ENCODE measurements around the gene HIP1.
"Not testable (repeated sequence)": the region's sequence is repeated elsewhere in the genome, so short reads cannot be mapped to it uniquely, and the experiment has no call there.

The HIP1 gene

DNA sequence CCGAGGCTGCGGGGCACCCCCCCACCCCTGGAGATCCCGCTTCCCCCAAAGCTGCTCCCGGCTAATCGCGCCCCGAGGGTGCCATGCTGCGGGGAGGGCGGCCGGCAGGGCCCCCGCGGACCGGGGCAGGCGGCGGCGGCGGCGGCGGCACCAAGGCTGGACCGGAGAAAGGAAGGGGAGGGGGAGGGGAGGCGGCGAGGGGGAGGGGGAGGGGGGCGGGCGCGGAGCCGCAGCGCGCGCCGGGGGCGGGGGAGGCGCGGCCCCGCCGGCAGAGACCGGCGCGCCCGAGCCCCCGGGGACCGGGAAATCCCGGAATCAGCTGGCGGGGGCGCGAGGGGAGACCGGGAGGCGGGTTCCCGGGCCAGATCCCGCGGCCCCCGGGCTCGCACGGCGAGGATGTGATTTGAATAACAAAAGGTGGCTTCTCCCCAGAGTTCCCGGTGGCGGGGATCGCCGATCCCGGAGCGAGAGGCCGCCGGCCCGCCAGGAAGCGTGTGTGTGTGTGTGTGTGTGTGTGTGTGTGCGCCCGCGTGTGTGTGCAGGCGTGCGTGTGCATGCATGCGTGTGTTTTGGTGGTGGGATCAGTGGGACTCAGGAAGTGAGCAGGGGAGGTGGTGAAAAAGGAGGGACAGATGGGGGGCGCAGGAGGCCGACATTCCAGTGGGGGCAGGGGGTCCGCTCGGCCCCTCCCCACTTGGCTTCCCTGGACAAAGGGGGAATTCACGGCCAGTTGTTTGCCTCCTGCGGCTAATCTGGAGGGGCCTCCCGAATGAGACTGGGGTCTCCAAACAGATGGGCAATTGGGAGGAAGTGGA, 99.5 kb downstream of the HIP1 start:
- DNase-seq, result peak; percentile 24

DNA sequence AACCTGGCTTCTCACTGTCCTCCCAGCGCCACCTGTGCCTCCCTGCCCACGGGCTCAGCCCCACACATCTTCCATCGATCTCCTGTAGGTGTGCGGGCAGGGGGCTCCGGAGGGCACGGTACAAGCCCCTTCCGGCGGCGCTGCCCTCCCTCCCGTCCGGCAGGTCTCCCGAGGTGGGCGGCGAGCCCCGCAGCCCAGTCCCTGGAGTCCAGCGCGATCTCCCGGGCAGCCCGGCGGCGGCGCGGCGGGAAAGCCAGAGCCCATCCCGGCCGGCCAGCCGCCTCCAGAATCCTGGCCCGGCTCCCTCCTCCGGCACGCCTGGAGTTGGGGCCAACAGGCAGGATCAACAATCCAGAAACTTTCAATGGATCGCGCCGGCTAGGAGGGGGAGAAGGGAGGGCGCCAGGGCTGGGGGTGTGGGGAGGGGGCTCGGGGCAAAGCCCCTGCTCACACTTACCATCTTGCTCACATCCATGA, 100.1 kb downstream of the HIP1 start:
- DNase-seq, result no peak

DNA sequence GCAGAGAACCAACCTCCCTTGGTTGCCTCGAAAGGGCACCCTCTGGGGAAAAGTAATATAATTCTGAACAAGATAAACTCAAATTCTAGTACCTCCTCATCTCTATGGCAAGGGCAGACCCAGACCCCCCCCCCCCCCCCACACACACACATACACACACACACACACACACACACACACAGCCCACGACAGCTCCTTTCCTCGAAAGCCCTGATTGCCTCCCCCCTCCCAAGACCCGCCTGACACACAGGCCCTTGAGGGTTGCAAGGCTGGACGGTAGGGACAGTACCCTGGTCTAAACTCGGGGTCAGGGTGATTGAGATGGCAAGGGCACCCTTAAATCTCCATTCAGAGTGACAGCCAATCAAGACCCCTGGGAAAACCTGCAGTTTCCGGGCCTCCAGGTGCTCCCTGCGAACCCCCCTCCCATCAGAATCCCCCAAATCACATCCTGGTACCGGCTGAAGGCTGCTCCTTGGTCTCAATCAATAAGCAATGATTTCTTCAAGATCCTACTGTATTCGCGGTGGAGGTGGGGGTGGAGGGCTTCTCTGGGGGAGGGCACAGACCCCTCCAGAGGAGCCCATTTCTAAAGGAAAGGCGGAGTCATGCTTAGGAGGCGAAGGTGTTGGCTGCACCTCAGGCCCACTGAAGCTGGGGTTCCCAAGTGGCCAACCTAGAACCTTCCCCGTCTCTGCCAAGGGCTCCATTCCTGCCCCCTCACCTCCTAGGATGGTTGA, 100.7 kb downstream of the HIP1 start:
- DNase-seq, result no peak

DNA sequence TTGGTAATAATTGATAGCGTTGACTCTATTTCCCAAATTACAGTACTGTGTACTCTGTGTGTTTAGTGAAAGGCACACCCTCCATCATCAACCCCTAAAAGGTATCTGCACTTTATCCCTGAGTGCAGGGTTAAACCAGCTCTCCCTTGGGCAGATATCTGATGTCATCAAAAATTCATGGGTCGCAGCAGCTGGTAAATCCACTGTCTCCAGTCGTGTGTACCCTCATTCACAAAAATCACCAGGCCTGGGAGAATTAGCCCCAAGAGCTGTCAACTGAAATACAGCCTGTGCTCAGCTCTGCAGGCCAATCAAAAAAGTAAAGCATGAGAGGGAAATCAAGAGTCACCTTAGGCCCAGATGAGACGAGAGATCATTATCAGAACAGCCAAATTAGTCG, 103.7 kb downstream of the HIP1 start:
- no peak for DNase-seq

DNA sequence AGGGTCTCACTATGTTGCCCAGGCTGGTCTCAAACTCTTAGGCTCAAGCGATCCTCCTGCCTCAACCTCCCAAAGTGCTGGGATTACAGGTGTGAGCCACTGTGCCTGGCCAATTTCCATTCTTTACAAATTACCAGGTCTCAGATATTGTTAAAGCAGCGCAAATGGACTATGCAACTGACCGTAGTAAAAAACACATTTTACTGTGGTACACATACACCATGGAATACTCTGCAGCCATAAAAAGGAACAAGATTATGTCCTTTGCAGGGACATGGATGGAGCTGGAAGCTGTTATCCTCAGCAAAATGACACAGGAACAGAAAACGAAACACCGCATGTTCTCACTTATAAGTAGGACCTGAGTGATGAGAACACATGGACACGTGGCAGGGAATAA, 106.2 kb downstream of the HIP1 start:
- not testable (repeated sequence) for DNase-seq

DNA sequence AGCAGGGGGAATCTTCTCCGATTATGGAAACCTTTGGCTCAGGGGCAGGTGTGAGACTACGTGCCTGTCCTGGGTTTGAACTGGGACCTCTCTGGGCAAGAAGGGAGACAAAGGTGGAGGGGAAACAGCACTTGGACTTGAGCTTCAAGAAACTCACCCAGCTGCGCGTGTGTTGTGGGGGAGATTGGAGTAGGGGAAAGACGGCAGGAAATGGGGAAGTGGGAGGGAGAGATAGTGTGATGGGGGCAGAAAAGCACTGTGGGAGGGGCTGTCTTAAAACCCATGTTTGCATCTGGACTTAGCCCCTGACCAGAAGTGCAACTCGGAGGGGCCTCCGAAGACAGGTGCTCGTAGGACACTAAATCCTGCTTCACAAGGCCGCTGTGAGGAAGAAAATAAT, 107.0 kb downstream of the HIP1 start:
- no peak for DNase-seq

DNA sequence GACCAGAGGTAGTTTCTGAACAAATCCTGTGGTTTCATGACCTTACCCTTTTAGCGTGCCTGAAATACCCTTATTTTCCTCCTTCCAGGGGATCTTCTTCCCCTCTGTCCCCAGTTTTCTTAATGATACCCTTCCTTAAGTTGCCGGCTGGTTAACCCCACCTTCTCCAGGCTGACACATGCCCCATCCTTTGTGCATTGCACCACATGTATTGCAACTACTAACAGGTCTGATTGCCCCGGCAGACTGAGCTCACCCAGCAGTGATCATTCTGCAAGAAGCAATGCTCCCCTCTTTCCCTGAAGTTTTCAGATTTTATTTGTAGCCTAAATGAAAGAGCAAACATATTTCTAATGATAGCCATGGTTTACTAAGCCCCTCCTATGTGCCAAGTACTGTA, 108.2 kb downstream of the HIP1 start:
- no peak for DNase-seq

DNA sequence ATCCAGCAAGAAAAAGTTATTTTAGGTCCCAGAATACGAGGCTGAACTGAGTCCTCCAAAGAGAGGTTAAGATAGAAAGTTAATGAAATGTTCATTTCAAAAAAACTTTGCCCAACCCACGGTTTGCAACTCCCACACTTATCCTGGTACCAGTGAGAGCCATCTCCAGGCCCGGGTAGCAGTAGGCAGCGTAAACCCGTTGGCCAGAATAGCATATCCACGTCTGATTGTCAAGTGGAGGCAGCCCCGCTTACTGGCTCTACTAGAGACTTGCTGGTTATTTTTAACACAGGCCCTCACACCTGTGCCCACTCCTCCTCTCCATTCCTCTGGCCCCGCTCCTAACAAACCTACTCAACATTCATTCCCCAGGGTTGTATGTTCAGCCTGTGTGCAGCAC, 109.7 kb downstream of the HIP1 start:
- no peak for DNase-seq

DNA sequence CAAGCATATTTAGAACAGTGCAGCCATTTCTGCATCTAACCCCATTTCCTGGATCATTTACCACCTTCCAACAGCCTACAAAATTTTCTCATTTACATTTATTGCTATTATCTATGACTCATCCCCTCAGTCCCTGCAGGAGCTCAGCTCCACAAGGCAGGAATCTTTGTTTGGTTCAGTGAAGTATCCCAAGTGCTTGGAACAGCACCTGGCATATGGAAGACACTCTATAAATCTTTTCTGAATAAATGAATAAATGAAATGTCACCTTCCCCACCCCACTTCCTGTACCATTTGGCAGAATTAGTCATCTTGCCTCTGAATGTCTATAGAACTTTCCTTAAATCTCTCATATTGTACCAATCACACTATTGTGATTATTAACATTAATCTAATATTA, 110.7 kb downstream of the HIP1 start:
- DNase-seq, result no peak

DNA sequence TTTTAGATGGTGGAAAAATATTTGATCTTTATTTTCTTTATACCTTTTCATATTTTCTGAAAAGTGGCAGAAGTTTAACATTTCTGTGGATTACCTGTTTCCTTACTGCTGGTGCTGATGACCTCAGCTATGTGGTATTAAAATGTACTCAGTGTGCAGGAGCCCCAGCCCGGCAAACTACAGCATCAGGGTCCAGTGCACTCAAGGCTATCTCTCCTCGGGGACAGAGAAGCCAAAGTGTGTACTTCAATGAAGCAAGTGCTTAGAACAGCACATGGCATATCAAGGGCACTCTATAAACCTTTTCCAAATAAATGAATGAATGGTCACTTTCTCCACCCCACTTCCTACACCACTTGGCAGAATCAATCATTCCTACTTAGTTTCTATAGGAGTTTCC, 111.8 kb downstream of the HIP1 start:
- DNase-seq, result no peak

DNA sequence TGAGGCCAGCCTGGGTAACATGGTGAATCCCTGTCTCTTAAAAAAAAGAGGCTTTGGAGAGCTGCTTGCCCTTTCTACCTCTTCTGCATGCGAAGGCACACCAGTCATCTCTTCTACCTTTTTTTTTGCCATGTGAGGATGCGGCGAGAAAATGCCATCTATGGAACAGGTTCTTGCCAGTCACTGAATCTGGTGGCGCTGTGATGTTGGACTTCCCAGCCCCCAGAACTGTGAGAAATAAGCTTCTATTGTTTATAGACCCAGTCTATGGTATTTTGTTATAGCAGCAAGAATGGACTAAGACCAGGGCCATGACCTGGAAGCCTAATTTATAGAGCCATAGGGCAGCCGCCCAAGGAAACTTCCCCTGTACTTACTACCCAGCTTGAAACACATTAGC, 112.9 kb downstream of the HIP1 start:
- no peak for DNase-seq

DNA sequence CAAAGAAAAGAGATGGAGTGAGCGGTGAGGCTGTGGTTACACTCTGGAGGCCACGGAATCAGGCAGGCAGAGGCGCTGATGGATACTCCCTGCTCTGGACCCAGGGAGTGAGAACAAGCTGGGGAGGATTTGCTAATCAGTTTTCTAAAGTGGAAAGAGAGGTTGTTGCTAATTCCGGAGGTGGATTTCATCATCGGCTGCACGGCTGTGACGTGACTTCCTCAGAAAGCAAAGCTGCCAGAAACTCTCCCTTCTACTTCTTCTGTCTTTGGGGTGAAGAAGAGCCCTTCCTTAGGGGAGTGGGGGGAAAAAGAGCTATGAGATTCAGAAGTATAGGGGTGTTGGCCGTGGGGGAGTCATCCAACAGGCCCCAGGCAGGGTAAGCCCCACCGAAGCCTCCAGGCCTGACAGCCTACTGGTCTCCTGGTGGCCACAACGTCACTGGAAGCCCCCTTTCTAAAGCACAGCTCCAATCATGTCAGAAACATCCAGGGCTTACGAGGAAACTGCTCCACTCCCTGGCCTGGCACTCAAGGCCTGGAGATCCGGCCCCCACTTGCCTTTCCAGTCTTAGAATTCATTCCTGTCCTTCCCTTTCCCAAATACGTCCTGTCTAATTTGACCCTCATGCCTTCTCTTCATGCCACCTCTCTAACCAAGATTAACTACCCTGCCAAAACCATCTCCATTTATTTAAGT, 114.5 kb downstream of the HIP1 start:
- DNase-seq, result no peak

DNA sequence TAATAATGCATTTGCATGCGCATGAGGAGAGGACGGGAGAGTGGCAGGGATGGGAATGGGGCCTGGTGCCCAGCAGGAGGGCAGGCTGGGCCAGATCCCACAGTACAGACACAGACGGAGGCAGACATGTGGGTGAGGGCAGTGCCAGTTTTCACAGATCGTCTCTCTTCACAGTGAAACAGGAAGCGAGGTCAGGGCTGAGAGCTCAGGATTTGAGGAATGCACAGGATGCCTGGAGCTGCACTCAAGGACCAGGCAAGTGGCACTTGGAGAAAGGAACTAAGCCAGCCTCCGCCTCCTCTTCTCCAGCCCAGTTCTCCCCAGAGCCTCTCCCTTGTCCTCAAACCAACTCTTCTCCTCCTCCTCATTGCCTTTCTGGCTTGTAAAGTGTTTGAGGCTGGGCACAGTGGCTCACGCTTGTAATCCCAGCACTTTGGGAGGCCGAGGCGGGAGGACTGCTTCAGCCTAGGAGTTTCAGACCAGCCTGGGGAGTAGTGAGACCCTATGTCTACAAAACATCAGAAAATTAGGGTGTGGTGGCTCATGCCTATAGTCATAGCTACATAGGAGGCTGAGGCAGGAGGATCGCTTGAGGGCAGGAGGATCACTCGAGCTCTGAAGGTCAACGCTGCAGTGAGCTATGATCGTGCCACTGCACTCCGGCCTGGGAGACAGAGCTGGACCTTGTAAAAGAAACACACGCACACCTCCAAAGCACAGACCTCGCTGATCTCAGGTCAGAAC, 115.2 kb downstream of the HIP1 start:
- no peak for DNase-seq

DNA sequence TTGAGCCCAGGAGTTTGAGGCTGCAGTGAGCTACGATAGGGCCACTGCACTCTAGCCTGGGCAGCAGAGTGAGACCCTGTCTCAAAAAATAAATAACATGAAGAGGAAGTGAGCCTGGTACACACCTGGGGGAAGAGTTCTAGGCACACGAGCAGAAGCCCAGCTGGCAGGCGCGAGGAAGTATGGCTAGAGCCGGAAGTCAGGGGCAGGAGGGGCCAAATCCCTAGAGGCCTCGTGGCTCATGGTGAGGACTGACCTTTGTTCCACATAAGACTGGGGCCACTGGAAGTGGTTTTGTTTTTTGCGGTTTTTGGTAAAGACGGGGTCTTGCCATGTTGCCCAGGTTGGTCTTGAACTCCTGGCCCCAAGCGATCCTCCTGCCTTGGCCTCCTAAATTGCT, 117.6 kb downstream of the HIP1 start:
- no peak for DNase-seq

DNA sequence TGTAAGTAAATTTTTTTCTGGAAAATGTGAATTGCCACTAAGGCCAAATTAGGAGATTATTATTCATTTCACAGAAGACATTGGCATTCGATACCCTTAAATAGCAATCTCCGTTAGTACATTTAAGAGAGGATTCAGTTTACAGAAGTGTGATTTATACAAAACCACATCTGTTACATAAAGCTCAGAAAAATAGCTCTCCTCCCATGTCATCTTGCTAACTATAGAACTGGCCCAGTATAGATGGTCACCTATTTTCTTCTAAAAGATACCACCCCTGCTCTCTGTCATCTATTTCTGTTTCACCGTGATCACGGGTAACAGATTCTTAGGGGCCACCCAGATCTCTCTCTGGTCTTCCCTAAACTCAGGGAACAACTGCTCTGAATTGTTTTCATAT, 119.1 kb downstream of the HIP1 start:
- no peak for DNase-seq

DNA sequence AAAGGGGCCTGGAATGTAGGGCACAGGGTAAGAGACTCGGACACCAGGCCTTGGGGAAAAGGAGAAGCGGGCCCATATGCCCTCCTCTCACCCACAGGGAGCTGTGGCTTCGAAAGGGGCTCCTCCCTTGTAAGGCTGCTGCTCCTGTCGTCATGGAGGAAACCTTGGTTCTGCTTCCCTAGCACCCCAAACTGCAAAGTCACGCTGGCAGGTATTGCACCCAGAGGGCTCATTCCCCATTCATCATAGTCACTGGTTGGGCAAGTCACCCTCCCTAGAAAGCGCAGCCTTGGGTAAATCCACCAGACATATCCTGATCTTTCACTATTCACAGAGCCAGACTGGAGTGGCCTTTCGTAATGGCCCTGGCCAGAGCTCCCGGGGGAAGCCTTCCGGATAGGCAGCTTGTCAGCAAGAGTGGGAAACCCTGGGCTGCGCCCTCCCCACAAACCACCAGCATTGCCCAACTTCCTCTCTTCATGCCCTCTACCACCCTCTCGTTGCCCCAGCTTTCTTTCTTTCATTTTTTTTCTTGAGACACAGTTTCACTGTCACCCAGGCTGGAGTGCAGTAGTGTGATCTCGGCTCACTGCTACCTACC, 121.0 kb downstream of the HIP1 start:
- DNase-seq, result peak; percentile 90

DNA sequence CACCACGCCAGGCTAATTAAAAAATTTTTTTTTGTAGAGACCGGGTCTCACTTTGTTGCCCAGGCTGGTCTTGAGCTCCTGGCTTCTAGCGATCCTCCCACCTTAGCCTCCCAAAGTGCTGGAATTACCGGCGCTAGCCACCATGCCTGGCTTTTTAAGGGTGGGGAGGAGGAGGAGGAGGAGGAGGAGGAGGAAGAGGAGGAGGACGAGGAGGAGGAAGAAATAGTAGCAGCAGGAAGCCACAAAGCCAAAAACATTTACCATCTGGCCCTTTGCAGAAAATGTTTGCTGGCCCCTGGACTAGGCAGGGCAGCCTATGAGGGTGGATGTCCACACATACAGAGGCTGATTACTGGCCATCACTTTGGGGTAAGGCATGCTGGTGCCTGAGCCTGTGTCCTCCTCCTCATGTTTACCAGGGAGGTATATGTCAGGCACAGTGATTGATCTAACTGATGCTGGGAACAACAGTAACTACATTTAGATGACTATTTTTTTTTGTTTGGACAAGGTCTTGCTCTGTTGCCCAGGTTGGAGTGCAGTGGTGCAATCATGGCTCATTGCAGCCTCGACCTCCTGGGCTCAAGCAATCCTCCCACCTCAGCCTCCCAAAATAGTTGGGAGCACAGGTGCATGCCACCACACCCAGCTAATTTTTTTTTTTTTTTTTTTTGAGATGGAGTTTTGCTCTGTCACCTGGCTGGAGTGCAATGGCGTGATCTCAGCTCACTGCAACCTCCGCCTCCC, 122.1 kb downstream of the HIP1 start:
- no peak for DNase-seq

DNA sequence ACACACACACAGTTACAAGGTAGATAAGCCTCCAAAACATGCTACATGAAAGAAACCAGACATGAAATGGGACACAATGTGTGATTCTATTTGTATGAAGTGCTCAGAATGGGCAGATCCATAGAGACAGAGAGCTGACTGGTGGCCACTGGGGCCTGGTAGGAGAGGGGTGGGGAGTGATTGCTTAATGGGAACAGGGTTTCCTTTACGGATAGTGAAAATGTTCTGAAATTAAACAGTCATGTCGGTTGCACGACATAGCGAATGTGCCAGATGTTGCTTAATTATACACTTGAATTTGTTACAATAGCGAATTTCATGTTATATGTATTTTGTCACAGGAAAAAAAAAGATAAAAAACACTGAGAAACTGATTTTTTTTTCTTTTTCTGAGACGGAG, 124.3 kb downstream of the HIP1 start:
- no peak for DNase-seq

DNA sequence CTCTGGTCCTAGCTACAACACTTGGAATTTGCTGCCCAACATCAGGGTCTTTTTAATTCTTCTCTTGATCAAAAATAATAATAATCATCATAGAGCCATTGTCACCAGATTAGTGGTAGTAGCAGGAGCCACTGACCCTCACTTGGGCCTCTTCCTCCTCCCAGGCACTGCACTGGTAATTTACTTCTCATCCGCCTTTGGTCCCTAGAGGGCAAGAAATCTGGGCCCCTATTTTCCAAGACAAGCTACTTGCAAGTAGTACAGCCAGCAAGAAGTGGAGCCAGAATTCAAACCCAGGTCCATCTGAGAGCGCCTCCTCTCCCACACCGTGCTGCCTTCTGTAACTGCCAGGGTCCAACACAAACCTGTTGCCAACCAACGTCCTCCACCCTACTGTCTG, 125.4 kb downstream of the HIP1 start:
- no peak for DNase-seq

DNA sequence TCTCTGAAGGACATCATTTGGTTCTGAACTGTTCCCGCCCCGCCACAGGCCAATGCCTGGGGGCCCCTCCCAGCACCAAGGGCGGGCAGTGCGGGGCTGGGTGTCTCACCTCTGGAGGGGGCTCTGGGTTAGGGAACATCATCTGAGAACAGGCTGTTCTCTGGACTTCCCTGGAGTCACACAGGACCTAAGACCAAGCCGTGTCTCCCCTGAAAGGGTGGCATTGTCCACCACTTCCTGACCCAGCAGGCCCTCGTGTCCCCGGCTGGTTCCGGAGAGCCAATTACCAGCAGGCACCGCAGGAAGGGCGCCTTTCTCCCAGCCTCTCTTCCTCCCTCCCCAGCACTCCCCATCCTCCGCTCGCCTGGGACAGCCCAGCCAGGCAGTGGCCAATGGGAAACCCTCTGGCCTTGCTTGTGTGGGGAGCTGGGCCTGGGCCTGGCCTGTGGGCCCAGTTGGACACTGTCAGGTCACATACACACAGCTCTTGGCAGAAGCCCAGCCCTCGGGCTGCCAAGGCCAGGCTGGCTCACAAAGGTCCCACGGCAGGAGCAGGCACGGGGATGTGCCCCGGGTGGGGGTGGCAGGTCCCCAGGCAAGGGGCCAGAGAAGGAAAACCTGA, 127.1 kb downstream of the HIP1 start:
- DNase-seq, result no peak

DNA sequence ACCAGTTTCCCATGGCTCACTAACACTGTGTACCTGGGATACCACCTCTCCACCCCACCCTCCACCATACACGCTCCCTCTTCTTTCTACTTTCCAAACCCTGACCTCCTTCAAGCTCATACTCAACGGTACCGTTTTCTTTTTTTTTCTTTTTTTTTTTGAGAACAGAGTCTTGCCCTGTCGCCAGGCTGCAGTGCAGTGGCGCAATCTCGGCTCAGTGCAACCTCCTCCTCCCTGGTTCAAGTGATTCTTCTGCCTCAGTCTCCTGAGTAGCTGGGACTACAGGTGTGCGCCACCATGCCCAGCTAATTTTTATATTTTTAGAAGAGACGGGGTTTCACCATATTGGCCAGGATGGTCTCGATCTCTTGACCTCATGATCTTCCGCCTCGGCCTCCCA, 129.3 kb downstream of the HIP1 start:
- not testable (repeated sequence) for DNase-seq

Measured in activated CD4-positive, alpha-beta T cell treated with anti-CD3 and anti-CD28 coated beads, Interleukin-10, Interleukin-2, amounts not matched to agents 100 ng/mL and 50 ng/mL, durations not matched to agents 16 hours and 8 hours (primary cell).